H1 (cell line): ENCODE measurements around the gene MOB3C. TPM values are rescaled to one million over a fixed set of nuclear protein-coding genes. Genes with fewer than 3 reads are reported as not detected.

ENCODE experiments used
- CTCF ChIA-PET: fragments of 300-600 bp; sonication (Branson Sonifier 250); formaldehyde crosslinking; loops from one replicate; lab custom pipeline; 2021; ENCODE audit not compliant: partially characterized antibody; lab: Charles Lee
- POLR2A ChIA-PET: fragments of 300-600 bp; sonication (Branson Sonifier 250); formaldehyde crosslinking; loops from one replicate; lab custom pipeline; 2021; ENCODE audit warnings: inconsistent platforms; ENCODE audit not compliant: partially characterized antibody; lab: Charles Lee
- DNase-seq, 2 experiments: peaks; one replicate each; pipeline versions ENCODE4 v3.0.0 to v3.0.0-alpha.2; 2010 to 2022; ENCODE audit warnings: low spot score in 2 of 2, low read depth in 1 of 2, mixed read lengths in 1 of 2
- FAIRE-seq: peaks from 2 replicates; lab custom pipeline; 2011; peaks lifted over from hg19 to GRCh38; lab: Jason Lieb, UNC
- H2AFZ ChIP-seq: 2 replicates; pipeline ENCODE4 v1.8.1; 2012; ENCODE audit warnings: low read length, inconsistent platforms
- H2AK5ac ChIP-seq: 2 replicates; pipeline ENCODE4 v1.6.1; 2013; ENCODE audit warnings: low read depth, low read length
- H2BK120ac ChIP-seq: replicated peaks from 2 replicates; pipeline ENCODE3; 2013; ENCODE audit warnings: low read depth, low read length, inconsistent platforms
- H2BK12ac ChIP-seq: 2 replicates; pipeline ENCODE4 v1.6.1; 2013; ENCODE audit warnings: low read depth, low read length
- H2BK15ac ChIP-seq: 2 replicates; pipeline ENCODE4 v1.6.1; 2013; ENCODE audit warnings: low read length
- H2BK20ac ChIP-seq: 2 replicates; pipeline ENCODE4 v1.6.1; 2013; ENCODE audit warnings: low read length
- H2BK5ac ChIP-seq: 2 replicates; pipeline ENCODE4 v1.6.1; 2013; ENCODE audit warnings: low read depth, low read length
- H3K14ac ChIP-seq: 2 replicates; pipeline ENCODE4 v1.6.1; 2013; ENCODE audit warnings: inconsistent platforms; ENCODE audit not compliant: insufficient read length
- H3K18ac ChIP-seq: 2 replicates; pipeline ENCODE4 v1.6.1; 2013; ENCODE audit warnings: low read length; ENCODE audit errors: extremely low read depth
- H3K23ac ChIP-seq: 2 replicates; pipeline ENCODE4 v1.6.1; 2013; ENCODE audit warnings: inconsistent platforms; ENCODE audit not compliant: insufficient read length
- H3K23me2 ChIP-seq: 2 replicates; pipeline ENCODE4 v1.6.1; 2013; ENCODE audit warnings: low read depth, low read length
- H3K27ac ChIP-seq: 2 replicates; pipeline ENCODE4 v1.6.1; 2011; ENCODE audit warnings: low read depth, low read length, inconsistent platforms
- H3K27me3 ChIP-seq, 4 experiments: replicated peaks in 1 of 4; 1 replicate in 1 of 4; 2 replicates in 3 of 4; pipeline versions ENCODE4 v1.6.1 to v1.8.1; 2011 to 2013; ENCODE audit warnings: low read length in 3 of 4, mild to moderate bottlenecking in 3 of 4, inconsistent platforms in 2 of 4, mixed read lengths in 2 of 4, moderate library complexity in 1 of 4; ENCODE audit not compliant: control insufficient read depth in 3 of 4, insufficient read depth in 3 of 4; ENCODE audit errors: extremely low read depth in 1 of 4
- H3K36me3 ChIP-seq, 4 experiments: 2 replicates each; pipeline versions ENCODE4 v1.6.1 to v1.8.1; 2011 to 2013; ENCODE audit warnings: mild to moderate bottlenecking in 4 of 4, low read length in 3 of 4, moderate library complexity in 2 of 4, control low read depth in 1 of 4, inconsistent platforms in 1 of 4; ENCODE audit not compliant: insufficient read depth in 4 of 4, control insufficient read depth in 2 of 4
- H3K4ac ChIP-seq: replicated peaks from 2 replicates; pipeline ENCODE3; 2013; ENCODE audit warnings: low read length, low read depth, mixed read lengths, inconsistent platforms; ENCODE audit not compliant: insufficient read length
- H3K4me1 ChIP-seq, 4 experiments: replicated peaks in 1 of 4; 1 replicate in 1 of 4; 2 replicates in 3 of 4; pipeline versions ENCODE4 v1.6.1 to v1.8.1; 2011 to 2013; ENCODE audit warnings: low read length in 3 of 4, inconsistent platforms in 2 of 4, mixed read lengths in 1 of 4; ENCODE audit not compliant: insufficient read depth in 4 of 4, control insufficient read depth in 3 of 4
- H3K4me2 ChIP-seq, 2 experiments: 2 replicates each; pipeline versions ENCODE4 v1.6.1 to v1.8.1; 2011 to 2013; ENCODE audit warnings: low read depth in 2 of 2, low read length in 2 of 2, control low read depth in 1 of 2, inconsistent platforms in 1 of 2, mild to moderate bottlenecking in 1 of 2; ENCODE audit not compliant: insufficient read depth in 1 of 2
- H3K4me3 ChIP-seq, 4 experiments: fragments of 200-600, 300-600 bp in 1 of 4; sonication (generic), shearing (Covaris generic), sonication (Bioruptor Twin) in 1 of 4; 2 replicates each; pipeline versions ENCODE4 v1.5.1 to v1.8.1; 2011 to 2016; ENCODE audit warnings: low read length in 4 of 4, low read depth in 3 of 4, control low read depth in 2 of 4, inconsistent platforms in 2 of 4, mild to moderate bottlenecking in 2 of 4, mixed read lengths in 1 of 4, moderate library complexity in 1 of 4; ENCODE audit not compliant: insufficient read depth in 2 of 4; ENCODE audit errors: extremely low read depth in 1 of 4
- H3K56ac ChIP-seq: replicated peaks from 2 replicates; pipeline ENCODE3; 2013; ENCODE audit warnings: low read depth, mild to moderate bottlenecking, mixed read lengths, low read length, inconsistent platforms; ENCODE audit not compliant: insufficient read length
- H3K79me1 ChIP-seq: 2 replicates; pipeline ENCODE4 v1.6.1; 2013; ENCODE audit warnings: low read depth, low read length, control low read depth
- H3K79me2 ChIP-seq, 2 experiments: 2 replicates each; pipeline versions ENCODE4 v1.6.1 to v1.8.1; 2012 to 2013; ENCODE audit warnings: low read length in 2 of 2, mild to moderate bottlenecking in 2 of 2, inconsistent platforms in 1 of 2; ENCODE audit not compliant: insufficient read depth in 2 of 2, control insufficient read depth in 1 of 2
- H3K9ac ChIP-seq, 4 experiments: replicated peaks in 1 of 4; 1 replicate in 1 of 4; 2 replicates in 3 of 4; pipeline versions ENCODE4 v1.6.1 to v1.8.1; 2011 to 2013; ENCODE audit warnings: low read depth in 3 of 4, low read length in 3 of 4, control low read depth in 2 of 4, mild to moderate bottlenecking in 2 of 4, moderate library complexity in 2 of 4, inconsistent platforms in 1 of 4; ENCODE audit errors: extremely low read depth in 1 of 4
- H3K9me3 ChIP-seq, 2 experiments: 2 replicates each; pipeline versions ENCODE4 v1.6.1 to v1.8.1; 2012 to 2013; ENCODE audit warnings: mild to moderate bottlenecking in 2 of 2, moderate library complexity in 2 of 2, control low read depth in 1 of 2, inconsistent platforms in 1 of 2, low read depth in 1 of 2, low read length in 1 of 2, mixed read lengths in 1 of 2; ENCODE audit not compliant: insufficient read depth in 2 of 2
- H4K20me1 ChIP-seq, 2 experiments: replicated peaks in 1 of 2; 2 replicates each; pipeline versions ENCODE3 to v1.8.1; 2011 to 2013; ENCODE audit warnings: inconsistent platforms in 2 of 2, low read length in 2 of 2, mild to moderate bottlenecking in 1 of 2; ENCODE audit not compliant: insufficient read depth in 2 of 2, control insufficient read depth in 1 of 2
- H4K5ac ChIP-seq: 2 replicates; pipeline ENCODE4 v1.6.1; 2013; ENCODE audit warnings: low read length, low read depth, mixed read lengths, inconsistent platforms; ENCODE audit not compliant: insufficient read length
- H4K8ac ChIP-seq: 2 replicates; pipeline ENCODE4 v1.8.0; 2013; ENCODE audit warnings: mild to moderate bottlenecking, moderate library complexity, low read length, inconsistent platforms; ENCODE audit not compliant: insufficient read depth; ENCODE audit errors: extremely low read depth
- H4K91ac ChIP-seq: replicated peaks from 2 replicates; pipeline ENCODE3; 2013; ENCODE audit warnings: low read length, mixed read lengths, inconsistent platforms; ENCODE audit not compliant: insufficient read length
- BACH1 ChIP-seq: IDR thresholded peaks from 2 replicates; pipeline ENCODE4 v1.6.1; 2012; ENCODE audit warnings: low read length, improper control_type of control experiment
- CBX5 ChIP-seq: fragments of 300-800, 300-1000 bp; sonication (generic); IDR thresholded peaks from 2 replicates; pipeline ENCODE4 v1.7.1; 2016; ENCODE audit warnings: antibody characterized with exemption, low read length, low read depth
- GABPA ChIP-seq: IDR thresholded peaks from 2 replicates; pipeline ENCODE4 v1.6.1; 2011; ENCODE audit warnings: mild to moderate bottlenecking, low read length, moderate library complexity, borderline replicate concordance; ENCODE audit not compliant: insufficient read depth
- HDAC6 ChIP-seq: IDR thresholded peaks from one replicate; pipeline ENCODE4 v1.7.1; 2012; ENCODE audit warnings: low read depth, mild to moderate bottlenecking, inconsistent platforms, low read length, moderate library complexity
- POLR2AphosphoS5 ChIP-seq: IDR thresholded peaks from 2 replicates; pipeline ENCODE4 v1.6.1; 2011; ENCODE audit warnings: low read depth, low read length
- SP2 ChIP-seq: IDR thresholded peaks from 2 replicates; pipeline ENCODE4 v1.6.1; 2012; ENCODE audit warnings: mild to moderate bottlenecking, low read length, inconsistent platforms
- SUZ12 ChIP-seq: fragments of 200-600 bp; sonication (generic); IDR thresholded peaks from 2 replicates; pipeline ENCODE4 v1.6.1; 2012; ENCODE audit warnings: mild to moderate bottlenecking, inconsistent platforms, low read length, moderate library complexity, mixed read lengths
- TAF1 ChIP-seq: IDR thresholded peaks from 2 replicates; pipeline ENCODE4 v1.6.1; 2011; ENCODE audit warnings: mild to moderate bottlenecking, low read depth, low read length
- WGBS, 2 experiments: shearing (Covaris generic) in 1 of 2; methylation state at CpG; one replicate each; pipeline versions ENCODE4 v1.1.6 to v1.1.7; 2013 to 2015; ENCODE audit warnings: low lambda C conversion rate in 2 of 2, mixed read lengths in 2 of 2, inconsistent platforms in 1 of 2, low coverage in 1 of 2, missing lambda C conversion rate in 1 of 2; ENCODE audit not compliant: insufficient replicate concordance in 2 of 2, insufficient coverage in 1 of 2, insufficient read length in 1 of 2; ENCODE audit errors: extremely low coverage in 1 of 2, missing lambda C conversion rate in 1 of 2; 5-methylcytosine and 5-hydroxymethylcytosine counted together
- polyA plus RNA-seq, 7 experiments: library from polyadenylated mRNA; depleted of rRNA in 3 of 7; stranded (reverse) in 5 of 7; unstranded in 2 of 7; fragments of >200 nt in 5 of 7; fragments of 200-250 nt in 2 of 7; gene quantifications; 1 replicate in 5 of 7; 2 replicates in 1 of 7; 4 replicates in 1 of 7; pipeline versions ENCODE4 v1.2.1 to v1.2.3, GENCODE V29; 2011 to 2013; ENCODE audit warnings: missing spikeins in 2 of 7, mixed read lengths in 2 of 7
- total RNA-seq: library from RNA; stranded (reverse); fragmentation: NEBNext Ultra II Directional; extraction: Animal tissue kit (Norgen Biotek cat#: 25700); gene quantifications from 2 replicates; pipeline ENCODE4 v1.2.1, GENCODE V29; 2021

MOB3C gene
- total and polyA plus RNA-seq, 2 of the 8 experiments (the other 6 are each of a cell fraction or from before 2014, with no cell fraction given): 5.8 to 6.6 TPM

- Histone ChIP-seq H2BK20ac (no peak overlapping the region), H2BK120ac (no peak overlapping the region), H4K20me1 (no peaks in the 10 kb centered on the region), H3K4ac (no peak overlapping the region), H3K27me3 (no peaks in the 10 kb centered on the region), H2BK15ac (no peak overlapping the region), H3K79me1 (no peaks in the 10 kb centered on the region; the same call in 1 of the 2 replicates), H3K4me3 (no peak overlapping the region), H2AFZ (no peak overlapping the region), H3K14ac (no peak overlapping the region), H4K91ac (no peak overlapping the region), H4K5ac (no peak overlapping the region), H3K23ac (no peak overlapping the region), H2BK12ac (no peak overlapping the region), H3K4me2 (no peak overlapping the region), H2AK5ac (no peak overlapping the region), H3K27ac (no peak overlapping the region), H3K56ac (no peak overlapping the region), H4K8ac (no peak overlapping the region), H3K79me2 (no peaks in the 10 kb centered on the region), H3K36me3 (no peaks in the 10 kb centered on the region; a peak in 2 of 8 replicates), H3K4me1 (no peaks in the 10 kb centered on the region; a peak in 1 of 7 replicates), H3K9ac (no peak overlapping the region), H2BK5ac (no peak overlapping the region), H3K23me2 (no peaks in the 10 kb centered on the region), H3K18ac (no peak overlapping the region), H3K9me3 (no peaks in the 10 kb centered on the region)
- FAIRE-seq: no peak
- no peak for DNase-seq
- ChIA-PET POLR2A (no interaction called here), CTCF (interaction anchor here (0.7 kb wide), 1 partner anchor 11 kb away, joined by 3 read pairs; the partner anchor contains the start of gene MKNK1)
- WGBS, 2 experiments: 85 to 100% methylated on average over 1 to 4 of the region's 4 CpGs
- TF ChIP-seq BACH1: no peak
- no peak for TF ChIP-seq TAF1
- TF ChIP-seq GABPA: no peak
- TF ChIP-seq SP2: no peak
- TF ChIP-seq CBX5: no peak
- TF ChIP-seq SUZ12: no peak
- no peak for TF ChIP-seq HDAC6
- TF ChIP-seq POLR2AphosphoS5: no peak
- TF ChIP-seq, all 59 proteins: peak for 0
Measured at GRCh38 chr1:46592823-46593222, 23.8 kb downstream of the MOB3C start.
